HUES48 (cell line): ENCODE measurements around the gene APOBEC2.
A peak's percentile ranks its signal among the peaks of the same experiment; 100 is the strongest.

Source experiments
- H3K27ac ChIP-seq: one replicate; pipeline ENCODE4 v1.7.0; 2013; ENCODE audit warnings: low read depth, low read length, inconsistent platforms
- H3K27me3 ChIP-seq: 2 replicates; pipeline ENCODE4 v1.6.1; 2013; ENCODE audit warnings: mild to moderate bottlenecking, low read length; ENCODE audit not compliant: control insufficient read depth, insufficient read depth
- H3K36me3 ChIP-seq: 2 replicates; pipeline ENCODE4 v1.6.1; 2013; ENCODE audit warnings: low read length; ENCODE audit not compliant: control insufficient read depth, insufficient read depth
- H3K4me1 ChIP-seq: 2 replicates; pipeline ENCODE4 v1.6.1; 2013; ENCODE audit warnings: mild to moderate bottlenecking, low read length; ENCODE audit not compliant: control insufficient read depth, insufficient read depth
- H3K4me3 ChIP-seq: 2 replicates; pipeline ENCODE4 v1.5.1; 2013; ENCODE audit warnings: mild to moderate bottlenecking, low read depth, low read length
- H3K9ac ChIP-seq: 2 replicates; pipeline ENCODE4 v1.6.1; 2013; ENCODE audit warnings: mild to moderate bottlenecking, low read depth, low read length, moderate library complexity
- H3K9me3 ChIP-seq: 2 replicates; pipeline ENCODE4 v1.6.1; 2013; ENCODE audit warnings: low read length; ENCODE audit not compliant: control insufficient read depth, insufficient read depth

APOBEC2 gene

GRCh38 chr6:41073968-41074691 is 21.1 kb downstream of the APOBEC2 start:
- peak overlapping the region; percentile 86 for H3K4me3 ChIP-seq
- peak overlapping the region; percentile 92 for H3K9ac ChIP-seq
- peak overlapping the region; percentile 99 for H3K27ac ChIP-seq
- no peaks in the 10 kb centered on the region for H3K27me3 ChIP-seq
- no peaks in the 10 kb centered on the region for H3K9me3 ChIP-seq
- H3K36me3 ChIP-seq: peaks cover 29% of the 10 kb centered on the region
- H3K4me1 ChIP-seq: peaks cover 31% of the 10 kb centered on the region

GRCh38 chr6:41074692-41075436 is 21.9 kb downstream of the APOBEC2 start:
- no peaks in the 10 kb centered on the region for H3K9me3 ChIP-seq
- H3K9ac ChIP-seq: 0 out of 2 replicates have a peak overlapping the region, but pooled peaks have one; percentile 92
- H3K27me3 ChIP-seq: no peaks in the 10 kb centered on the region
- H3K36me3 ChIP-seq: peaks cover 29% of the 10 kb centered on the region
- no peak overlapping the region for H3K27ac ChIP-seq
- H3K4me3 ChIP-seq: peak overlapping the region; percentile 86
- H3K4me1 ChIP-seq: peaks cover 31% of the 10 kb centered on the region

DNA sequence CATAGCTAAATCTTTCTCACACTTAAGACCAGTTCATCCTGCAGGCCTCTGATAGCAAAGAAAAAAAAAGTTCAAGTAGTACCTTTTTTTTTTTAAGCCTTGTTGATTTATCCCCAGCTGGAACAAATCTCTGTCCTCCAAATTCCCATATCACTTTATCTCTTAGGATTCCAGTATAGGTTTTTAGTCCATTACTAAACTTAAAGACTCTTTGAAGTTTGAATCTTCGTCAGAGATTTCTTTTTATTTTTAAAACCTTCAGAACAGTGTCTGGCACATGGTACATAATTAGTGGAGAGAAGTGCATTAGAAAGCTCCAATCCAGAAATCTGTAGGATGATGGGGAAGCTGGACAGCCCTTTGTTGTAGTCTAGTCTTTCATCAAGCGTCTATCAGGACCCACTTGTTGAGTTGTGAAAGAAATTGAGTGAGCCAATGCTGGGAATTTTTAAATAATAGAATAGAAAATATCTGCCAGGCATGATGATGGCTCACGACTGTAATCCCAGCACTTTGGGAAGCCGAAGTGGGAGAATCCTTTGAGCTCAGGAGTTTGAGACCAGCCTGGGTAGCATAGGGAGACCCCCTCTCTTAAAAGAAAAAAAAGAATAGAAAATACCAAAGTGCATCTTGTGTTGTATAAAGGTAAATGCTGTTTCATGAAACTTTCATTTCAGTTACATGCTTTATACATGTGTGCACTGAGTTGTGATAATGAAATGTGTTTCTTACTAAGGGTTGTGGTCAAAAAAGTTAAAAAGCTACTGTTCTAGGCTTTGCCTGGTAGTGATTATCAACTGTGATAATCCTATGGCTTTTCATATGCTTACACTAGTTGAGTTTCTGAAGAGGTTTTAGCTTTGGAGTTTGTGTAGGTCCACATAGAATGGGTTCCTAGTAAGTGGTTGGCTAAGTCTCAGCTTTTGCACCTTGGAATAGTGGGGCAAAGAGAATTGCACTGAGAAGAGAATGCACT is 22.9 kb downstream of the APOBEC2 start:
- no peaks in the 10 kb centered on the region for H3K9me3 ChIP-seq
- no peak overlapping the region for H3K4me3 ChIP-seq
- peaks cover 25% of the 10 kb centered on the region for H3K4me1 ChIP-seq
- H3K9ac ChIP-seq: no peak overlapping the region
- H3K27ac ChIP-seq: no peak overlapping the region
- H3K36me3 ChIP-seq: peaks cover 38% of the 10 kb centered on the region
- H3K27me3 ChIP-seq: no peaks in the 10 kb centered on the region

- Histone ChIP-seq H3K4me1 (peaks cover 22% of the 10 kb centered on the region), H3K27me3 (no peaks in the 10 kb centered on the region), H3K9me3 (no peaks in the 10 kb centered on the region), H3K9ac (no peak overlapping the region), H3K36me3 (peaks cover 52% of the 10 kb centered on the region), H3K4me3 (no peak overlapping the region), H3K27ac (no peak overlapping the region)
These were observed 24.5 kb downstream of the APOBEC2 start for GRCh38 chr6:41077536-41077935.

- Histone ChIP-seq H3K27me3 (no peaks in the 10 kb centered on the region), H3K36me3 (peaks cover 57% of the 10 kb centered on the region), H3K4me3 (no peak overlapping the region), H3K9me3 (no peaks in the 10 kb centered on the region), H3K4me1 (peaks cover 22% of the 10 kb centered on the region), H3K27ac (no peak overlapping the region), H3K9ac (no peak overlapping the region)
These were observed 25.1 kb downstream of the APOBEC2 start for GRCh38 chr6:41078101-41078500.

DNA sequence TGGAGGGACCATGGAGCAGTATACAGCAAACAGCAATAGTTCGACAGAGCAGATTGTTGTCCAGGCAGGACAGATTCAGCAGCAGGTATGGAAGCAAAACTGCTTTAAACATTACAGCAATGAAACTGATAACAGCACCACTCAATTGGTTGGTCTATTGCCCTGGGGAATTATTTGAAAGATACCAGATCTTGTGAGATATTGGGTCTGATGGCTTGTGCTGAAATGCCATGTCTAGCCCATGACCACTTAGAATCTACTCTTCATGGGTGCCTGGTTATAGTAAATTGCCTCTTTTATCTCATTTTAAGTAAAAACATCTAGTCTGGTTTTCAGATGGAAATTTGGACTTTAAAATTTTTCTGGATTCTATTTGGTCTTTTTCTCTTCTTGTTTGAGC is 26.1 kb downstream of the APOBEC2 start:
- Histone ChIP-seq H3K27me3 (no peaks in the 10 kb centered on the region), H3K4me3 (no peak overlapping the region), H3K36me3 (peaks cover 67% of the 10 kb centered on the region), H3K9ac (no peak overlapping the region), H3K9me3 (no peaks in the 10 kb centered on the region), H3K4me1 (peaks cover 21% of the 10 kb centered on the region), H3K27ac (no peak overlapping the region)

DNA sequence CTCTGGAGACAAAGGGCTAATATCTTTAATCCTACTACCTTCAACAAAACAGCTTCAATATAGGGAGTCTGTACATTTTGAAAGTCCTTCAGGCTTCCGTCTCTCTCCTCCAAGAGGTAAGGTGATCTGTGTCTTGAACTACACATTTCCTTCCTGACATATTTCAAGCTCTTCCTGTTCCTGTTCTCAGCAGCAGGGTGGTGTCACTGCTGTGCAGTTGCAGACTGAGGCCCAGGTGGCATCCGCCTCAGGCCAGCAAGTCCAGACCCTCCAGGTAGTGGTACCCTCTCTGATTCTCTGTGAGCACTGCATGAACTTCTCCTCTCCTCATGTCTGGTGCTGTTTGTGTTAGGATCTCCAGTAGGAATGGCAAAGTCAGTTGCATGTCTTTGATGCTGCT is 27.6 kb downstream of the APOBEC2 start:
- no peak overlapping the region for H3K4me3 ChIP-seq
- H3K27me3 ChIP-seq: no peaks in the 10 kb centered on the region
- no peak overlapping the region for H3K9ac ChIP-seq
- no peaks in the 10 kb centered on the region for H3K9me3 ChIP-seq
- H3K4me1 ChIP-seq: peaks cover 7% of the 10 kb centered on the region; the same call in 1 of the 2 replicates
- peaks cover 76% of the 10 kb centered on the region for H3K36me3 ChIP-seq
- H3K27ac ChIP-seq: no peak overlapping the region

DNA sequence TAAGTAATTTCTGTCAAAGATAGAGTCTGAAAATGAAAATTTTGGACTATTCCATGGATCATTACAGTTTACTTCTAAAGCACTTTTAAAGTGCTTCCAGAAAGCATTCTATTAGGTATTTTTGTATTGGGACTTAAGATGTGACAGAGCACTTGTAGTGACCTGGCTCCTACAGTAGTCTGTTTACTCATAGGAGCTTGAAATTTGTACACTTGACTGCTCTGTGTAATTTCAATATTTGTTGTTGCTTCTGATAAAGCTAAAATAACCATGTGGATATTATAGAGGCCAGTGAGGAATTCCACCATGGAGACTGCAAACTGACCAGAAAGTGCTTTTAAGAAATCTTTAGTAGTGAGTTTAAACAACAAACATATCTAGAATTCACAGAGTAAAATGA is 30.1 kb downstream of the APOBEC2 start:
- Histone ChIP-seq H3K9ac (no peak overlapping the region), H3K27me3 (no peaks in the 10 kb centered on the region), H3K27ac (no peak overlapping the region), H3K36me3 (peaks cover 96% of the 10 kb centered on the region), H3K4me1 (no peaks in the 10 kb centered on the region), H3K4me3 (no peak overlapping the region), H3K9me3 (no peaks in the 10 kb centered on the region)

DNA sequence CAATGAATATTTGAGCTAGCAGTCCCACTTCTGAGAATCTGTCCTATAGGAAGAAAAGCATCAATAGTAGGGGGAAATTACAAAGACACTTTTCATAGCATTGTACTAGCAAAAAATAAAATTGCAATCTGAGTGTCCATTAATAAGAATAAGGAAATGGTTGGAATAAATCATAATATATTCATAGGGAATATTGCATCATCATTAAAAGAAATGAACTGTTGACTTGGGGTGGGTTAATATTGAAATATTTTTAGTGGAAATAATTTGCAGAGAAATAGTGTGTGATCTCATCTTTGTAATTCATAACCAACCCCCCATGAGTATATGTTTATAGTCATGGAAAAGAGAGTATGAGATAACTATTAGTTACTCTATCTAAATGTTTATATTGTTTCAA is 32.2 kb downstream of the APOBEC2 start:
- no peaks in the 10 kb centered on the region for H3K4me1 ChIP-seq
- H3K36me3 ChIP-seq: peaks cover 92% of the 10 kb centered on the region

GRCh38 chr6:41088451-41088850 is 35.4 kb downstream of the APOBEC2 start:
- H3K9me3 ChIP-seq: no peaks in the 10 kb centered on the region
- H3K9ac ChIP-seq: no peak overlapping the region
- no peaks in the 10 kb centered on the region for H3K27me3 ChIP-seq
- H3K4me1 ChIP-seq: no peaks in the 10 kb centered on the region
- H3K36me3 ChIP-seq: peaks cover 94% of the 10 kb centered on the region
- H3K4me3 ChIP-seq: no peak overlapping the region
- no peak overlapping the region for H3K27ac ChIP-seq

More for the DNA sequence above, 32.2 kb downstream of the APOBEC2 start:
- no peaks in the 10 kb centered on the region for H3K27me3 ChIP-seq
- no peak overlapping the region for H3K4me3 ChIP-seq
- H3K9me3 ChIP-seq: no peaks in the 10 kb centered on the region
- no peak overlapping the region for H3K9ac ChIP-seq
- H3K27ac ChIP-seq: no peak overlapping the region
